HG03469 (cell line): ENCODE results near the gene ZFR2.
"Not testable (repeated sequence)": the region's sequence is repeated elsewhere in the genome, so short reads cannot be mapped to it uniquely, and the experiment has no call there.

Experiments
- ATAC-seq: cut with Tn5 transposase; IDR thresholded peaks from one replicate; pipeline ENCODE4 v1.9.1; 2021; ENCODE audit warnings: mild to moderate bottlenecking, moderate library complexity, moderate number of reproducible peaks; ENCODE audit not compliant: unreplicated experiment

ZFR2 gene

GRCh38 chr19:3868770-3869456 lies at the start of gene ZFR2:
TSS of gene ZFR2 (minus strand) at chr19:3869038. CDS start at chr19:3869017, 21 bp downstream.
- no peak for ATAC-seq

GRCh38 chr19:3916033-3916432 lies 47.2 kb upstream of the ZFR2 start:
- no peak for ATAC-seq

- no peak for ATAC-seq
These were observed 45.4 kb upstream of the ZFR2 start for GRCh38 chr19:3914199-3914598.

GRCh38 chr19:3910105-3910504 lies 41.3 kb upstream of the ZFR2 start:
- no peak for ATAC-seq

GRCh38 chr19:3908266-3909054 lies 39.6 kb upstream of the ZFR2 start:
- ATAC-seq = no peak

GRCh38 chr19:3907626-3908265 lies 38.9 kb upstream of the ZFR2 start:
- no peak for ATAC-seq

GRCh38 chr19:3904233-3904632 lies 35.4 kb upstream of the ZFR2 start:
- no peak for ATAC-seq

GRCh38 chr19:3902317-3902973 lies 33.6 kb upstream of the ZFR2 start:
- ATAC-seq = no peak

GRCh38 chr19:3899531-3900294 lies 30.9 kb upstream of the ZFR2 start:
- no peak for ATAC-seq

- ATAC-seq = no peak
These were observed 29.6 kb upstream of the ZFR2 start for GRCh38 chr19:3898426-3898825.

GRCh38 chr19:3897936-3898335 lies 29.1 kb upstream of the ZFR2 start:
- ATAC-seq = no peak

- ATAC-seq = no peak
These were observed 26.9 kb upstream of the ZFR2 start for GRCh38 chr19:3895788-3896187.

GRCh38 chr19:3894959-3895358 lies 26.1 kb upstream of the ZFR2 start:
- not testable (repeated sequence) for ATAC-seq

GRCh38 chr19:3893509-3894179 lies 24.8 kb upstream of the ZFR2 start:
- no peak for ATAC-seq

- no peak for ATAC-seq
These were observed 21.8 kb upstream of the ZFR2 start for GRCh38 chr19:3890591-3890990.

GRCh38 chr19:3882041-3882384 lies 13.2 kb upstream of the ZFR2 start:
- no peak for ATAC-seq

- no peak for ATAC-seq
These were observed 12.6 kb upstream of the ZFR2 start for GRCh38 chr19:3881272-3882040.

GRCh38 chr19:3880471-3881271 lies 11.8 kb upstream of the ZFR2 start, which contains the start of gene ATCAY:
TSS of gene ATCAY (plus strand) at chr19:3880685. CDS start at chr19:3885768, 5,083 bp downstream.
- ATAC-seq = no peak
